HG03575 (cell line): ENCODE data around the gene THYN1.
"Not testable (repeated sequence)": the region's sequence is repeated elsewhere in the genome, so short reads cannot be mapped to it uniquely, and the experiment has no call there.

Experiments
- ATAC-seq: cut with Tn5 transposase; IDR thresholded peaks from one replicate; pipeline ENCODE4 v1.9.1; 2021; ENCODE audit not compliant: unreplicated experiment, insufficient number of reproducible peaks, low FRiP score; ENCODE audit errors: extremely low read depth

The THYN1 gene

DNA sequence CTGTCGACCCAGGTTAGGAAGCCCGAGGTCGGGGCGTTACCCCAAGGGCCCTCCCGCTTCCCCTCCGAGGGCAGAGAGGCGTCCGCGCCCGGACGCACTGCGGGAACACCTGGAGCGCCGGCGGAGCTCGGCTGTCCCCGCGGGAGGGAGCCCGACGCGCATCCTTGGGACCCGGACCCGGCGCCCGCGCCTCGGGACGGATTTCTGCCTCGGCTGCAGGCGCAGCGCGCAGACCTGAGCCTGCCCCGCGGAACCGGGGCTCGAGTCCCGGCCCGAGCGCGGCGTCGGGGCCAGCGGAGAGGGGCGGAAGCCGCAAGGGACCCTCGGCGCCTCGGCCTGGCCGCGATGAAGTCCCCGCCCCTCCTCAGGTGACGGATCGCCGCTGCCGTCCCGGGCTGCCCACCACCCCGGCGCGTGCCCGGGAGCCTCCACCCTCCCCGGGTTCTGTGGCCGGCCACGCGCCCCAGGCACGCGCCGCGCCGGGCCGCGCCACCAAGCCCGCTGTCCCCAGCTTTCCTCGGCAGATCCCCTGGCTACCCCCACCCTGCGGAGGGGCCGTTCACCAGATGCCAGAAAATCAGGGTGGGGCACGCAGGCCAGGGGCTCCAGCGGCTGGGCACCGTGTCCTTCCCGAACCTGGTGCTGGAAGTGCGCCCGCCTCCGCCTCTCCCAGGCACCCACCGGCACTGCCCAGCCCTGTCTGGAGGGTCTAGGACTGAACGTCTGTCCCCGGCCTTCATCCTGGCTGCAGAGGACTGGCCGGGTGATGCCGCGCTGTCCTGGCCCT is 23.4 kb upstream of the THYN1 start:
- ATAC-seq, result no peak

- ATAC-seq, result no peak
These were observed 22.6 kb upstream of the THYN1 start, which contains the start of gene GLB1L3 for GRCh38 chr11:134275534-134276395. Gene GLB1L3 (plus strand): TSS chr11:134276379. CDS start chr11:134276741, 362 bp downstream.

- no peak for ATAC-seq
These were observed 22.0 kb upstream of the THYN1 start for GRCh38 chr11:134275188-134275533.

- no peak for ATAC-seq
These were observed 20.2 kb upstream of the THYN1 start for GRCh38 chr11:134273317-134273712.

DNA sequence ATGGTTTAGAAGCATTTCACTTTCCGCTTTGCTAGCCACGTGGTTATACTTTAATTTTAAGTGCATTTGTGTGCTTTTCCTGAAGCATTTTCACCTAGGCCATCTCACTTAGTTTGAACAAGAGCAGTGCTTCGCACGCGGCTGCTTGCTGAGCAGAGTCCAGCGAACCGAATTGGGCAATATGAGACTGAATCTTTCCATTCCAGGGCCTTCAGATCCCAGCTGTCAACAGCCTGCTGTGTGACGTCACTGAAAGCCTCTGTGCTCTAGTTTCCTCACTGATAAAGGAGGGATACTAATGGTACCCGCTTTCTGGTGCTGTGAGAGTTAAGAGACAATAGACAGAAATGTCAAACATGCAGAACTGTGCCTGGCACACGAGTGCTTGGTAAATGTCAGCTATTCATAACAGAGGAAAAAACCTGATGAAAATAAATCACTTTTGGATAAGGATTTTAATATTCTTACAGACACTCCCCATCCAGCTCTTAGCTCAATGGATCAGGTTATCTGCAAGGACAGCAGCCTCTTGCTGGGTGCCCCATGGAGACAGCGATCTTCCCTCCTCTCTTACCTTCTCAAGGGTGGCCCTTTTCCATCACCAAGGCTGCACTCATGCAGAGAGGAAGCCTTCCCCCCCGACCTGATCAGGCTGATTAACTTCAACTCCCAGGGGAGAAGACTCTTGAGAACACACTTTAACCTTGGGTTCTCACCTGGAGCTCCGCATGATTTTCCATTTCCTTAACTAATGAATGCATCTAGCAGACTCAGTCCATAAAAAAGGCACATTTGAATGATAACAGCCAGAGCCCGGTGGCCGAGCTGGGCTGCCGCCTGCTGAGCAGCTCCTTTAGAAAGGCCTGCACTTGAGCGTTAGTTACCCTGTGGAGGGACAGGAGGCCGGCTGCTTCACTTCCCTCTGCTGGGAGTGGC is 19.5 kb upstream of the THYN1 start:
- ATAC-seq, result no peak

DNA sequence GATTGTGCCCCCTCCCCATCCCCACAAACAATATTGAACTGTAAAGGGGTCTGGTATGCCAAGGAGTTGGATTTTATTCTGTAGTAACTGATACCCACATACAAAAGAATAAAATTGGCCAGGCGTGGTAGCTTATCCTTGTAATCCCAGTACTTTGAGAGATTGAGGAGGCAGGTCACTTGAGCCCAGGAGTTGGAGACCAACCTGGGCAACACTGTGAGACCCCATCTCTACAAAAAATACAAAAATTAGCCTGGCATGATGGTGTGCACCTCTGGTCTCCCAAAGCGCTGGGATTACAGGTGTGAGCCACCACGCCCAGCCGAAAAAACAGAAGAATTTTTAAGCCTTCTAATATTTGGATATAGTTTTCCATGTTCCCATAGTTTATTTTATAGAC is 18.8 kb upstream of the THYN1 start:
- no peak for ATAC-seq

GRCh38 chr11:134270250-134270714 is 17.1 kb upstream of the THYN1 start:
- no peak for ATAC-seq

DNA sequence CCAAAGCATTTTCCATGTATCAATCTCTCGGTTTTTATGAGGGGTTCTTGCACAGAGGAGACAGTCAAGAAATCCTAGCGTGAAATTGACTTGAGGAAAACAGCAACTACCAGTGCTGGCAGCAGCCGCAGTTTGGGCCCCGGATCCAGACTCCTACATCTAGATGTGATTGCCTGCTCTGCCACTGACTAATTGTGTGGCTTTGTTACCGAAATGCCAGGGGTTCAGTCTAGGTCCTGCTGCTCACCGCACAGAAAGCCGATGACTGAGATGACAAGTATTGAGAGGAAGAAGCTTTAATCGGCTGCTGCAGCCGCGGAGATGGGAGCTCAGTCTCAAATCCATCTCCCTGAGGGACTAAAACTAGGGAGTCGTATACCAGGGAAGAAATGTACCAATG is 14.8 kb upstream of the THYN1 start:
- ATAC-seq, result no peak

DNA sequence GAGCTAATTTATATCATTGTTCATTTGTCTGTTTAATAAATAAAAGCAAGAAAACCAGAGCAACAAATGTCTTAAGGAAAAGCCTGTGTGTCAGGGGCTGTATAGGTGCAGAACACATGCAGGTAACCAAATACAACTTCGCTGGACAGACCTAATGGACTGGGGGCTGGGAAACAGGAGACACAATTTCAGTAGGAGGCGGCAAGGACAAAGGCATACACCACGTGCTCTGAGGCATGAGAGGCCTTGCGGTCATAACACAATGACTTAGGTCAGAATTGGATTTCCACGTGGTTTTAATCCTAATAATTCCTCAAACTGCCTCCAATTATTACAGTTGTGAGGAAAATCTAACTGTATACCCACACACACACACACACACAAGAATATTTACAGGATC is 14.3 kb upstream of the THYN1 start:
- ATAC-seq, result no peak

GRCh38 chr11:134266841-134267251 is 13.7 kb upstream of the THYN1 start:
- ATAC-seq, result no peak

DNA sequence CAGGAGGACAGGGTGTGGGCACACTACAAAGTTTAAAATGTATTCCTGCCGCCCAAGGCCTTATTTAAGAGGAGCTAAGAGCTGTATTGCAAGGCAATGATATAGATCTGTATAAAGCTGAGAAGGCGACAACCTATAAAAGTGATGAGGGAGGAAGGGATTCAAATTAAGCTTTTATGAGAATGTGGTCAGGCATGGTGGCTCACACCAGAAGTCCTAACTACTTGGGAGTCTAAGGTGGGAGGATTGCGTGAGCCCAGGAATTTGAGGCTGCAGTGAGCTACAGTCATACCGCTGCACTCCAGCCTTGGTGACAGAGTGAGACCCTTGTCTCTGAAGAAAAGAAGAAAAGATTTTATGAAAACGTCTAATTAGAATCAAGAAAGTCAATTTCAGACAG is 13.3 kb upstream of the THYN1 start:
- no peak for ATAC-seq

DNA sequence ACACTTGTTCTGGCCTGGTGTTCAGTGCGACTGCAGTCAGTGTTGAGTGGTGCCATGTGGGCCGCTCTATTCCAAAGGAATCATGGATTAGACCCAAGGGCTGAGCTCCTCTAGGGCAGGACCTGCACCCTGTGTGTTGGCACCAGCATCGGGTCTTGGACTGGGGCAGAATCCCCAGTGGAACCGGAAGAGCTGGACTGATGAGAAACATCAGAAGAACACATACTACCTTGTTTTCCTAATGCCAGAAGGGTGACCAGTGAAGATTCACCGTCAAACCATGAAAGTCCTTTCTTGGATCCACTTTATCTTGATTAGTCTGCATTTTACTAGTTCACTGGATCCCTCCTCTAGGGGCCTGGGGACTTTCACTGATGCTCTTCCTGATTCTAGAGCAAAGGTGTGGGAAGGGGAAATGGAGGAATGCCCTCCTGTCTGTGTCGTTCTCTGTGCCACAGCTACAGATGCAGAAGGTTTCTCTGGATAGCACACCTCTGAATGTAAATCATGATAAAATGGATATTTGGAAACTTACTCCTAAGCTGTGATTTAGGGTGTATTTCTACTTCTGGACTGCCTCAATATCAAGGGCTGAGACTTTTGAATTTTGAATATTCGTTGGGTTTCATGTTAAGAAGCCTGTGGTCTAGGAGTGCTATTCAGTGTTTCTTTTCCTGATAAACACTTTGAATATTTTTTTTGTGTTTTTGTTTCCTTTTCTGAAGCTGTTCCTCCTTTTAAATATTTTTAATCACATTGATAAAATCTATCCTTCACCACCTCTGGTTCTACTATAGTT is 12.0 kb upstream of the THYN1 start:
- ATAC-seq, result no peak

DNA sequence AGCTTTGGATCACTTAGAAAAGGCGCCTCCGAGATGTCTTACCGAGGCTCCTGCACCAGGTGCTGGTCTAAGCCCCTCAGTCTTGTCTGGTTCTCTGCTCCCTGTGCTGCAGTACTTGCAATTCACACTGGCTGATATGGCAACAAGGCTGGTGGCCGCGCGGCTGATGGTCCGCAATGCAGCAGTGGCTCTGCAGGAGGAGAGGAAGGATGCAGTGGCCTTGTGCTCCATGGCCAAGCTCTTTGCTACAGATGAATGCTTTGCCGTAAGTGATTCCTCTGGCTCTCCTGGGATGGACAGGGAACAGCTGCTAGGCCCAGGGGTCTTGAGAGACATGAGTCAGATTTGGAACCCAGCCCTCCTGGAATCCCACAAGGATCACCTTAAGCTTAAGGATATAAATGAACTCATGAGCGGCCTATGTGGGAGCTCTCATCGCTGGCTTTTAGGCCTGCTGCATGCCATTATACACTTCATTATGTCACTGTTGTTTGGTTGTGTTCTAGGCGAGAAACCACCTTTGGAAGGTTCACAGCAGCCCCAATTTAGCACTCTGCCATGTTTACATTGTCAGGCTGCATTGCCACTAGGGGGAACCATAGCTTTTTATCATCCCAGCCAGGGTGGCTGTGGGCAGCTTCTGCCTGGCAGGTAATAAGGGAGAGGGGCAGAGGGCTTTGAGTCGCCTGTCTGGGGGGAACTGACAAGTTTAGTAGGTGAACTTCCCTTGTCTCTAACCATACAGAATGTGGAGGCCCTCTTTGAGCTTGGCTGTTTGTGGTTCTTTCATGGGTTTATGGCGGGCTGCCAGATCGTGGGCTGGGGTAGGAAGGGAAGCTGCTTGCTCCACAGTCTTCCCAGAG is 8.7 kb upstream of the THYN1 start:
- no peak for ATAC-seq

- ATAC-seq, result no peak
These were observed 7.8 kb upstream of the THYN1 start for GRCh38 chr11:134260983-134261382.

DNA sequence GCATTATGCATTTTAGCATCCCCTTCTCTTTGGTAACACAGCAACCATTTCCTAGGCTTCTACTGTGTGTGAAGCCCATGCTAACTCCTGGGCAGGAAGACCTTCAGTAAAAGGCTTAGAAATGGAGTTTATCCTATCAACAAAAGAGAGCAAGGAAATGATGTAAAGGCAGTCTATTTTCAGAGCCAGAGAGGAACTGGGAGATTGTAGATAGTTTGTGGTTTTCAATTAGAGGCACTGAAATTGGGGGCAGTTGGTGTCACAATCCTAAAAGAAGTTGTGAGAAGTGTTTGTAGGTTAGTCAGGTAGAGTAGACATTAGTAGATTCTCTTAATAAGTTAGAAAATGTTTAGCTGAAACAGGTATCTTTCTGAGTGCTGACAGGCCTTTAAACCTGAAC is 7.4 kb upstream of the THYN1 start:
- ATAC-seq, result no peak

DNA sequence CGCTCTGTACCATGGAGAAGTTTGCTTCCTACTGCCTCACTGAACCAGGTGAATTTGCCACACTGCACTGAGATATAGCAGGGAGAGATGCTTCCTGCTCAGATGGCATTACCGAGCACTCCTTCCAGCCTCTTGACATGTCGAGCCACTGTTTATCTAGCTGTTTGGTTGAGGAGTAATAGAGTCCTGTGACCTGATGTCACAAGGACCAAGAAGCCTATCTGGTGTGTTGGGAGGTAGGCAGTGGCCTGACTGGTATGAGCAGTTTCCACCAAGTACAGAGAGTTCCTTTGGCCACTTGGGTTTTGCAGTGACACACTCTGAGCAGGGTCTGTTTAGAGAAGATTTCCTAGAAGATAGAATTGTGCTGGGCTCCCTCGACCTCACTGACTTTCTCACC is 5.4 kb upstream of the THYN1 start:
- ATAC-seq, result no peak

DNA sequence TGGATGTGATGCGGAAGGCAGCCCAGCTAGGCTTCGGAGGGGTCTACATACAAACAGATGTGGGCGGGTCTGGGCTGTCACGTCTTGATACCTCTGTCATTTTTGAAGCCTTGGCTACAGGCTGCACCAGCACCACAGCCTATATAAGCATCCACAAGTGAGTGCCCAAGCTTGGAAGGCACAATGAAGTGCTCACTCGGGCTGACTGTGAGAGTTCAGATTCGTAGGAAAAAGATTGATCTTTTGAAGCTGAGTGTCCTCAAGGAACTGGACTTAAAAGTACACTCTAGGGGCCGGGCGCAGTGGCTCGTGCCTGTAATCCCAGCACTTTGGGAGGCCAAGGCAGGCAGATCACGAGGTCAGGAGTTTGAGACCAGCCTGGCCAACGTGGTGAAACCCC is 3.9 kb upstream of the THYN1 start:
- ATAC-seq, result no peak

DNA sequence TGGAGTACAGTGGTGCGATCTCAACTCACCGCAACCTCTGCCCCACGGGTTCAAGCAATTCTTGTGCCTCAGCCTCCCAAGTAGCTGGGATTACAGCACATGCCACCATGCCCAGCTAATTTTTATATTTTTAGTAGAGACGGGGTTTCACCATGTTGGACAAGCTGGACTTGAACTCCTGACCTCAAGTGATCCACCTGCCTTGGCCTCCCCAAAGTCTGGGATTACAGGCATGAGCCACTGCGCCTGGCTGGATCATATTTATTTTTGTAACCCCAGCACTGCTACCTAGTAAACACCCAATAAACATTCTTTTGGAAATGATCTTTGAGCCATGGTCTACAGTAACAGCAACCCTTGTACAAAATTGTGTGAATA is 2.0 kb upstream of the THYN1 start:
- ATAC-seq, result not testable (repeated sequence)
